ENCODE measurements around the gene TRAM2. TPM values are rescaled to one million over a fixed set of nuclear protein-coding genes. Genes with fewer than 3 reads are reported as not detected.

Gene TRAM2
- total RNA-seq, 6 experiments from 2014 or later: 191 to 235 (median 215) TPM

GRCh38 chr6:52584203-52584602, 7.3 kb upstream of the TRAM2 start:
- no peak for TF ChIP-seq CTCF (IDR thresholded peaks at IDR 0.05)
- Mint-ChIP-seq H3K27me3 (ENCODE audit: insufficient read depth) (no peaks in the 10 kb centered on the region; the same call in 1 of the 2 replicates), H3K27ac (no peak overlapping the region), H3K36me3 (ENCODE audit: low read depth) (peaks cover 17% of the 10 kb centered on the region), H3K9me3 (no peaks in the 10 kb centered on the region), H3K4me3 (no peak overlapping the region), H3K4me1 (ENCODE audit: low read depth) (peaks cover 9% of the 10 kb centered on the region)
- DNase-seq: no peak

GRCh38 chr6:52582996-52583395, 6.1 kb upstream of the TRAM2 start:
- no peak overlapping the region for H3K27ac Mint-ChIP-seq
- H3K4me1 Mint-ChIP-seq (ENCODE audit: low read depth): peaks cover 3% of the 10 kb centered on the region
- peaks cover 20% of the 10 kb centered on the region for H3K36me3 Mint-ChIP-seq (ENCODE audit: low read depth)
- no peak for TF ChIP-seq CTCF (IDR thresholded peaks at IDR 0.05)
- no peaks in the 10 kb centered on the region; the same call in 1 of the 2 replicates for H3K27me3 Mint-ChIP-seq (ENCODE audit: insufficient read depth)
- H3K4me3 Mint-ChIP-seq: no peak overlapping the region
- DNase-seq: no peak
- no peaks in the 10 kb centered on the region for H3K9me3 Mint-ChIP-seq

GRCh38 chr6:52582446-52582845, 5.6 kb upstream of the TRAM2 start:
- no peaks in the 10 kb centered on the region; the same call in 1 of the 2 replicates for H3K27me3 Mint-ChIP-seq (ENCODE audit: insufficient read depth)
- peaks cover 20% of the 10 kb centered on the region for H3K36me3 Mint-ChIP-seq (ENCODE audit: low read depth)
- no peaks in the 10 kb centered on the region for H3K9me3 Mint-ChIP-seq
- TF ChIP-seq CTCF (IDR thresholded peaks at IDR 0.05): no peak
- peaks cover 9% of the 10 kb centered on the region for H3K4me1 Mint-ChIP-seq (ENCODE audit: low read depth)
- no peak overlapping the region for H3K4me3 Mint-ChIP-seq
- no peak for DNase-seq
- H3K27ac Mint-ChIP-seq: no peak overlapping the region

- Mint-ChIP-seq H3K9me3 (no peaks in the 10 kb centered on the region), H3K27ac (no peak overlapping the region), H3K4me3 (no peak overlapping the region), H3K36me3 (ENCODE audit: low read depth) (peaks cover 26% of the 10 kb centered on the region), H3K4me1 (ENCODE audit: low read depth) (peaks cover 10% of the 10 kb centered on the region), H3K27me3 (ENCODE audit: insufficient read depth) (no peaks in the 10 kb centered on the region; the same call in 1 of the 2 replicates)
- no peak for DNase-seq
- TF ChIP-seq CTCF (IDR thresholded peaks at IDR 0.05): no peak
Measured at GRCh38 chr6:52580905-52581304, 4.0 kb upstream of the TRAM2 start.

- no peak for DNase-seq
- no peak overlapping the region for H3K27ac Mint-ChIP-seq
- H3K4me3 Mint-ChIP-seq: no peak overlapping the region
- no peak for TF ChIP-seq CTCF (IDR thresholded peaks at IDR 0.05)
- H3K36me3 Mint-ChIP-seq (ENCODE audit: low read depth): peaks cover 42% of the 10 kb centered on the region
- H3K9me3 Mint-ChIP-seq: no peaks in the 10 kb centered on the region
- peaks cover 21% of the 10 kb centered on the region for H3K4me1 Mint-ChIP-seq (ENCODE audit: low read depth)
- H3K27me3 Mint-ChIP-seq (ENCODE audit: insufficient read depth): no peaks in the 10 kb centered on the region
Measured at GRCh38 chr6:52579006-52579660, 2.3 kb upstream of the TRAM2 start.

All from HFFc6 (cell line).